Measurements from ENCODE around the gene EHD3.
"Not testable (repeated sequence)": the region's sequence is repeated elsewhere in the genome, so short reads cannot be mapped to it uniquely, and the experiment has no call there.

Gene EHD3

DNA sequence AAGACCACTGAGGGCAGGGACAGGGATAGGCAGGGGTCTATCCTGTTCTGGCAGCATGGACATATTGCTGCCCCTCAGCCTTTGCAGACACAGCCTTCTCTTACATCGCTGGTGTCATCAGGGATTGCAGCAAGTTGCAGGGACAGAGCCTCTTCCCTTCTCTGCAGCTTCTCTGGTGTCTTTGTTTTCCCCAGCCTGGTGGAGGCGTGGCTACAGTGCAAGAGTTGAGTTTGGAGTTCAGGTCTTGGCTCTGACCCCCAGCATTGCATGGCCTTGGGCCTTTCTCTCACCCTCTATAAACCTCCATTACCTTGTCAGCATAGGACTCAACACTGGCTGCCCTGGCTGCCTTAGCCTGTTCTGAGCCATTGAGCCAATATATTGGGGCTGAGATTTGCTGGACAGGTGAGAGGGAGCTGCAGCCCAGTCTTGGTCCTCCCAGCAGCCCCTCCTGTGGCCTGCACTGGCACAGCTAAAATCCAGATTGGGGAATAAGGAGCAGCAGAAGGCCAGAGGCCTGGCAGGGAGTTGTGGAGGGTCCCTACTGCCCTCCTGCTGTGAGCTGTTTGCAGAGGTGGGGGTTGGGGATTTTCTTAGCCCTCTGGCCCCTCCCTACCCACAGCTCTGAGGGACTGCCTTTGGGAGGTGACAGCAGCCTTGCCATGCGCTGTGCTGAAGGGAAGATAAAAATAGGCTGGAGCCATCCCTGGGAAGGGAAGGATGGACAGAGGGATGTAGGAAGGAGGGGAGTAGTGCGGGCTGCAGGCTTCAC, 22.8 kb downstream of the EHD3 start:
- no peak for DNase-seq (ENCODE audit: low read depth)

- DNase-seq (ENCODE audit: low read depth), result no peak
These were observed 24.4 kb downstream of the EHD3 start for GRCh38 chr2:31258351-31258750.

DNA sequence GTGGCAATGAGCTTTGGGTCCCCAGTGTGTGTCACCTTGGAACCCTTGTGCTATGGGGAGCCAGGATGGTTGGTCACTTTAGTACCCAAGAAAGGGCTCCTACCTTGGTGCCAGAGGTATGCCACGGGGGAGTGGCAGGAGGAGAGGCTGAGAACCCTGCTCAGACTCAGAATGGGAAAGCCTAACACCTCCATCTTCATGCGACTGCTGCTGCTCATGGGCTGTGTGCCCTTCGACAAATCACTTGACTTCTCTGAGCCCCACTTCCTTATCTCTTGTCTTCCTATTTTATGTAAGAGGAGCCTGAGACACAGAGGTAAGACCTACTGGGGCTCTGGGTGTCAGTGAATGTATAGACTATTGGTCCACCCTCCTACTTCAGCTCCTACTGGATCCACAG, 25.1 kb downstream of the EHD3 start:
- no peak for DNase-seq (ENCODE audit: low read depth)

DNA sequence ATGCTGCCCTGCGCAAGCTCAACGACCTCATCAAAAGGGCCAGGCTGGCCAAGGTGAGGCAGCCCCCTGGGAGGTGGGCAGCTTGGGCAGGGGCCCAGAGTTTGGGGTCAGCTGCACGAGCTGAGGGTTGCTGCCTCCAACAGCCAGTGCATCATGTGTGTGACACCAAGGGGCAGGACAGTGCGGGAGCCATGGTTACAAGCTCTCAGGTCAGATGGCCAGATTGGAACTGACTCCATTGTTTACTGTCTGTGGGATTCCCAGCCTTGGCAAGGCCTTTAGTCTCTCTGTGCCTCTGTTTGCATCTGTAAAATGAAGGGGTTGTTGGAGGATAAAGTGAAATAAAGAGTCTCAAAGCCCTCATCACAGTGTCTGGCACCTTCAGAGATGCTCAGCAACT, 26.9 kb downstream of the EHD3 start:
- DNase-seq (ENCODE audit: low read depth), result no peak

- no peak for DNase-seq (ENCODE audit: low read depth)
These were observed 29.8 kb downstream of the EHD3 start for GRCh38 chr2:31263636-31264190.

- no peak for DNase-seq (ENCODE audit: low read depth)
These were observed 31.3 kb downstream of the EHD3 start for GRCh38 chr2:31265234-31265633.

DNA sequence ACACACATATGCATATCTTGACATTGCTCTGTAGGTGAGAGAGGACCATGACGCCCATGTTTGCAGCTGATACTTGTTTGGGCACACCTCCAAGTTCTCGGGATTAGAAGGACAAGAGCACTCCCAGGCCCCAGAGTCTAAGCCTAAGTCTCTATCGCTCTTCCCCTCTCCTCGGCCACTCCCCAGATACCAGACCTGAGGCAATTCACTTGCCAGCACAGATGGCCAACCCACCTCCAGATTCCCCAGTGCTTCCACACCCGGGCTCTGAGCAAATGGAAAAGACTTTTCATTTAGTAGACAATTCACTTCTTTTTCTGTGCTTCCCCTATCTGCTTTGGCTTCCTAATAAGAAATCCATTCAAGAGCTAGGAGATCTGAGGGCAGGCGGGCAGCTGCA, 32.9 kb downstream of the EHD3 start:
- no peak for DNase-seq (ENCODE audit: low read depth)

GRCh38 chr2:31267437-31268120, 33.6 kb downstream of the EHD3 start:
- no peak for DNase-seq (ENCODE audit: low read depth)

DNA sequence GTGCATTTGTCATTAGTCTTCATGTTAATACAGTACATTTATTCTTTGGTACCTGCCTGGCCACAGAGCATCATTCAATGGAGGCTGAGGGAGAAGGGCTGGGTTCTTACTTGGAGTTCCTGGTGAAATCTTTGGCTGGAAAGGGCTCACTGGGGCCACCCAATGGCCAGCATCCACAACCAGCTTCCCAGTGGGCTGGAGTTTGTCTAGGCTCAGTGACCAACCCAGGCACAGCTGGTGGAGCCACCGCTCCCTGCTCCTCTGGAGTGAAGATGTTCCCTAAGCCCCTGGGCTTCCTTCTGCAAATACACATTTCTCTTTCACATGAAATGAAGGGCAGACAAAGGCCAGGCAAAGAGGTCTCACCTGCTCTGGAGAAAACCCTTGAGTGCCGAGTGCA, 34.4 kb downstream of the EHD3 start:
- no peak for DNase-seq (ENCODE audit: low read depth)

DNA sequence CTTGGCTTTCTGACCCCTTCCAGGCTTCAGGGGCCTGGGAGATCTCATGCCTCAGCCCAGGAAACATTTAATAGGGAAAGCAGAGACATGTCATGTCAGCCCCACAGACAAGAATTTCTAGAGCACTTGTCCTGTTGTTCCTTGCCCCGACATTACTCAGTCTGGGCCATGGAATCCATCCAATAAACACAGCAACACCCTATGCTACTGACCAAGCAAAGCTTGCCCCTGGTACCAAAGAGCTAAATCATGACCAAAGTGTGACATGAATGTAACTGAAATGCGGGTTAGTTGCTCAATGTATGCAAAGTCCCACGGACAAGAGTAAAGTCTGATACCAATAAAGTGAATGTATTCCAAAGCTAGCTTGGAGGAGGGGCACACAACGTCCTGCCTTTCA, 35.1 kb downstream of the EHD3 start:
- DNase-seq (ENCODE audit: low read depth), result no peak

DNA sequence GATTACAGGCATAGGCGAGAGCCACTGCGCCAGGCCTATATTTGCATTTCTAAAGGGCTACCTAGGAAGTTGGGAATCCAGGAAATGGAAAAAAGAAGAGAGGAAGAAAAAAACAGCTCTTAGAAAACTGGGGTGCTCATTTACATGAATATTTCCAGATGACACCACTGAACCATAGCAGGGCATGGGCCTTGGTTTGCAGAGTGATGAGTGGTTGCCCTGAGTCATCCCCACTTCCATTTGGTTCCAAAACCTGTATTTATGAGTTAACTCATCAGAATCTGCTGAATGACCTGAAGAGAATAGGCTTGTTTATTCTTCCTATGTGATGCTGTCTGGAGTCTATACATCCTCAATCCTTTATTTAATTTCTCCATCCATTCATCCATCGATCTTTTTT, 36.2 kb downstream of the EHD3 start:
- DNase-seq (ENCODE audit: low read depth), result no peak

- no peak for DNase-seq (ENCODE audit: low read depth)
These were observed 36.9 kb downstream of the EHD3 start for GRCh38 chr2:31270822-31271231.

GRCh38 chr2:31271851-31272267, 37.9 kb downstream of the EHD3 start:
- DNase-seq (ENCODE audit: low read depth), result no peak

- no peak for DNase-seq (ENCODE audit: low read depth)
These were observed 40.6 kb downstream of the EHD3 start for GRCh38 chr2:31274401-31275075.

- DNase-seq (ENCODE audit: low read depth), result no peak
These were observed 42.0 kb downstream of the EHD3 start for GRCh38 chr2:31275976-31276375.

DNA sequence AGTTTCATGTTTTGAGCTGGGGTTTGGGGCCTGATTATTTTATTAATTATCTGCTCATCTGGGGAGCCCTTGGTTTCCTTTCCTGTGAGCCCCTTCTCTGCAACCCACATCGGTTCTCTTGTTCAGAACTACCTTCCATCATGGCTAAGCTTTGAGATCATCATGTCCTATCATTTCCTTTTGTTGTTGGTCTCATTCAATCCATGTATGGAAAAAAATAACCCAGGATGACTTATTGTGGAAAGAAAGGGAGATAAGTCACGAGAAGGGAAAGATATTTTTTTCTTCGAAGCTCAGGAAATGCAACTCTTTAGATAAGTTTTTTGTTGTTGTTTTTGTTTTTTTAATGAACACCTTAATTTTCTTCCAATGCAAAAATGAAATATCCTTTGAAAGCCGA, 43.7 kb downstream of the EHD3 start:
- DNase-seq (ENCODE audit: low read depth), result no peak

DNA sequence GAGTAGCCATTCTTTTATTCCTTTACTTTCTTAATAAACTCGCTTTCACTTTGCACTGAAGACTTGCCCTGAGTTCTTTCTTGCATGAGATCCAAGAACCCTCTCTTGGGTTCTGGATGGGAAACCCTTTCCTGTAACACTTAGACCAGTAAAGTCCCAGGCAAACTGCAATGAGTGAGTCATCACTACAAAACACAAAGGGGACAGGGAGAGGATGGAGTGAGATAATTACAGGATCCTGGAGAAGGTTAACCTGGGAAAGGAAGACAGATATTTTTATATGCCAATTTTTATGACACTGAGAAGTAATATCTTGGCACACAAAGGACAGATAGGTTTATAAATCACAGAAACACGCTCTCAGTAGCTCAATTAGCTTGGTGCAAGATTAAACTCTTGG, 48.7 kb downstream of the EHD3 start:
- DNase-seq (ENCODE audit: low read depth), result no peak

GRCh38 chr2:31283193-31283919, 49.4 kb downstream of the EHD3 start:
- DNase-seq (ENCODE audit: low read depth), result not testable (repeated sequence)

DNA sequence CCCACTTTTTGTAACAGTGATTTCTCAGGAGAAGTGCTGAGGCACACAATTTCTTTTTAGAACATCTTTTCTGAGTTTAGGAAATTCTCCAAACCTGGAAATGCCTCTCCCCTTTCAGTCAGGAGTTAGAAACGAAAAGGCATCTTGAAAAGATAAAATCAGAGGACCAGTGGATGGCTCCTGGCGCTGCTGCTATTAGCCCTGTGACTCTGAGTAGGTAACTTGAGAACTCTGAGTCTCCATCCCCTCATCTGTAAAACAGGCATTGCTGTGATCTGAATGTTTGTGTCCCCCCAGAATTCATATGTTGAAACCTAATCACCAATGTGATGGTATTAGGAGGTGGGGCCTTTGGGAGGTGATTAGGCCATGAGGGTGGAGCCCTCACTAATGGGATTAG, 50.2 kb downstream of the EHD3 start:
- no peak for DNase-seq (ENCODE audit: low read depth)

DNA sequence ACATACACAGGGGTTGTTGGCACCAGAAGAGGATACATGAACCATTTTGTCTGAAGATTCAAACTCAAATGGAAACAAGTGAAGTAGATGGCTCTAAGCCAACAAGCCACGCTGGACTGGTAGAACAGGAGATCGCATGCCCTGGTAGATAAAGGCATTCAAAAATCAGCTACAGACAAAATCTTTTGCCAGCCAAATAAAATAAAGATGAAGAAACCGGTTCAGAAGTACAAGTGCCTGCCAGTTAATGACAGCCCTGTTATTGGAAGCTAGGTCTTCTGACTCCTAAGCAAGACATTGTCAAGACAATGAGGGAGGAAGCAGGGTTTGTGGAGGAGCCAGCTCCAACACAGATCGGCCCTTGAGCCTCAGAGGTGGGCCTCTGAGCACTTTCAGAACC, 52.3 kb downstream of the EHD3 start:
- no peak for DNase-seq (ENCODE audit: low read depth)

- DNase-seq (ENCODE audit: low read depth), result no peak
These were observed 53.1 kb downstream of the EHD3 start for GRCh38 chr2:31286961-31287550.

GRCh38 chr2:31287654-31288053, 53.7 kb downstream of the EHD3 start:
- DNase-seq (ENCODE audit: low read depth), result no peak
